ENCODE data around the gene SUSD6.
A peak's percentile ranks its signal among the peaks of the same experiment; 100 is the strongest.

SUSD6 gene

GRCh38 chr14:69652942-69653684 lies 41.7 kb downstream of the SUSD6 start:
- no peak for DNase-seq

GRCh38 chr14:69654116-69654515 lies 42.7 kb downstream of the SUSD6 start:
- DNase-seq, result no peak

- peak; percentile 86 for DNase-seq
Measured at GRCh38 chr14:69657950-69658355, 46.6 kb downstream of the SUSD6 start.

GRCh38 chr14:69658664-69659261 lies 47.4 kb downstream of the SUSD6 start:
- no peak for DNase-seq

GRCh38 chr14:69660344-69661193 lies 49.2 kb downstream of the SUSD6 start:
- no peak for DNase-seq

- no peak for DNase-seq
Measured at GRCh38 chr14:69661194-69661537, 49.8 kb downstream of the SUSD6 start.

- no peak for DNase-seq
Measured at GRCh38 chr14:69662636-69663299, 51.4 kb downstream of the SUSD6 start.

GRCh38 chr14:69663300-69663643 lies 51.9 kb downstream of the SUSD6 start:
- peak; percentile 85 for DNase-seq

GRCh38 chr14:69664265-69664664 lies 52.9 kb downstream of the SUSD6 start:
- no peak for DNase-seq

GRCh38 chr14:69664865-69665526 lies 53.6 kb downstream of the SUSD6 start:
- DNase-seq, result no peak

- DNase-seq, result no peak
Measured at GRCh38 chr14:69665631-69666030, 54.2 kb downstream of the SUSD6 start.

GRCh38 chr14:69666112-69666511 lies 54.7 kb downstream of the SUSD6 start:
- DNase-seq, result no peak

GRCh38 chr14:69666690-69667211 lies 55.4 kb downstream of the SUSD6 start:
- no peak for DNase-seq

- no peak for DNase-seq
Measured at GRCh38 chr14:69667938-69668335, 56.5 kb downstream of the SUSD6 start.

GRCh38 chr14:69669375-69669774 lies 58.0 kb downstream of the SUSD6 start:
- DNase-seq, result no peak

GRCh38 chr14:69670093-69670492 lies 58.7 kb downstream of the SUSD6 start:
- DNase-seq, result no peak

- DNase-seq, result no peak
Measured at GRCh38 chr14:69671365-69672030, 60.1 kb downstream of the SUSD6 start.

GRCh38 chr14:69672356-69672755 lies 61.0 kb downstream of the SUSD6 start:
- no peak for DNase-seq

GRCh38 chr14:69673104-69673503 lies 61.7 kb downstream of the SUSD6 start:
- no peak for DNase-seq

- no peak for DNase-seq
Measured at GRCh38 chr14:69673578-69674305, 62.3 kb downstream of the SUSD6 start.

- DNase-seq, result no peak
Measured at GRCh38 chr14:69674546-69675244, 63.3 kb downstream of the SUSD6 start.
